WI38 (cell line): ENCODE results near the gene MAP2K4.

Experiments used
- H3K4me3 ChIP-seq: 2 replicates; pipeline ENCODE4 v1.5.1; 2011; ENCODE audit warnings: low read depth, mild to moderate bottlenecking, control low read depth, low read length
- TF ChIP-seq, protein P1 (sequence below): IDR thresholded peaks from 2 replicates; pipeline ENCODE4 v1.5.1; 2012; ENCODE audit warnings: low read depth, mild to moderate bottlenecking, control low read depth, low read length

The MAP2K4 gene

GRCh38 chr17:12099412-12099811 is 78.7 kb downstream of the MAP2K4 start:
- TF ChIP-seq, protein P1, sequence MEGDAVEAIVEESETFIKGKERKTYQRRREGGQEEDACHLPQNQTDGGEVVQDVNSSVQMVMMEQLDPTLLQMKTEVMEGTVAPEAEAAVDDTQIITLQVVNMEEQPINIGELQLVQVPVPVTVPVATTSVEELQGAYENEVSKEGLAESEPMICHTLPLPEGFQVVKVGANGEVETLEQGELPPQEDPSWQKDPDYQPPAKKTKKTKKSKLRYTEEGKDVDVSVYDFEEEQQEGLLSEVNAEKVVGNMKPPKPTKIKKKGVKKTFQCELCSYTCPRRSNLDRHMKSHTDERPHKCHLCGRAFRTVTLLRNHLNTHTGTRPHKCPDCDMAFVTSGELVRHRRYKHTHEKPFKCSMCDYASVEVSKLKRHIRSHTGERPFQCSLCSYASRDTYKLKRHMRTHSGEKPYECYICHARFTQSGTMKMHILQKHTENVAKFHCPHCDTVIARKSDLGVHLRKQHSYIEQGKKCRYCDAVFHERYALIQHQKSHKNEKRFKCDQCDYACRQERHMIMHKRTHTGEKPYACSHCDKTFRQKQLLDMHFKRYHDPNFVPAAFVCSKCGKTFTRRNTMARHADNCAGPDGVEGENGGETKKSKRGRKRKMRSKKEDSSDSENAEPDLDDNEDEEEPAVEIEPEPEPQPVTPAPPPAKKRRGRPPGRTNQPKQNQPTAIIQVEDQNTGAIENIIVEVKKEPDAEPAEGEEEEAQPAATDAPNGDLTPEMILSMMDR, result no peak

GRCh38 chr17:12104831-12105230 is 84.2 kb downstream of the MAP2K4 start:
- TF ChIP-seq, protein P1, result no peak
- H3K4me3 ChIP-seq, result no peak overlapping the region

More at GRCh38 chr17:12099412-12099811, 78.7 kb downstream of the MAP2K4 start:
- H3K4me3 ChIP-seq, result no peak overlapping the region

- TF ChIP-seq, protein P1, result no peak
- H3K4me3 ChIP-seq, result no peak overlapping the region
These were observed 87.2 kb downstream of the MAP2K4 start for GRCh38 chr17:12107905-12108304.

- H3K4me3 ChIP-seq, result no peak overlapping the region
- TF ChIP-seq, protein P1, result no peak
These were observed 90.2 kb downstream of the MAP2K4 start for GRCh38 chr17:12110906-12111305.

DNA sequence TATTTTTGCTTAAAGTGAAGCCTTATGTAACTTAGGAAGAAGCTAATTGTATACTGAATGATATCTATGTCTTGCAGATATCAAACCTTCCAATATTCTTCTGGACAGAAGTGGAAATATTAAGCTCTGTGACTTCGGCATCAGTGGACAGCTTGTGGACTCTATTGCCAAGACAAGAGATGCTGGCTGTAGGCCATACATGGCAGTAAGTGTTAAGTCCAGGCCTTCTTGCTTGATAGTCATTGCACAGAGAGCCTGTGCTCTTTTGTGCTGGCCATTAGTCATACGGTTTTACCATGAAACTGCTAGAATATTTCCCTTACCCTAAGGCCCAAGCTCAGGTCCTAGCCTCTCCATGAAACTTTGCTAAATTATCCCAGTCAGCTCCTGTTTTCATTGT is 92.5 kb downstream of the MAP2K4 start:
- no peak overlapping the region for H3K4me3 ChIP-seq
- TF ChIP-seq, protein P1, result no peak

DNA sequence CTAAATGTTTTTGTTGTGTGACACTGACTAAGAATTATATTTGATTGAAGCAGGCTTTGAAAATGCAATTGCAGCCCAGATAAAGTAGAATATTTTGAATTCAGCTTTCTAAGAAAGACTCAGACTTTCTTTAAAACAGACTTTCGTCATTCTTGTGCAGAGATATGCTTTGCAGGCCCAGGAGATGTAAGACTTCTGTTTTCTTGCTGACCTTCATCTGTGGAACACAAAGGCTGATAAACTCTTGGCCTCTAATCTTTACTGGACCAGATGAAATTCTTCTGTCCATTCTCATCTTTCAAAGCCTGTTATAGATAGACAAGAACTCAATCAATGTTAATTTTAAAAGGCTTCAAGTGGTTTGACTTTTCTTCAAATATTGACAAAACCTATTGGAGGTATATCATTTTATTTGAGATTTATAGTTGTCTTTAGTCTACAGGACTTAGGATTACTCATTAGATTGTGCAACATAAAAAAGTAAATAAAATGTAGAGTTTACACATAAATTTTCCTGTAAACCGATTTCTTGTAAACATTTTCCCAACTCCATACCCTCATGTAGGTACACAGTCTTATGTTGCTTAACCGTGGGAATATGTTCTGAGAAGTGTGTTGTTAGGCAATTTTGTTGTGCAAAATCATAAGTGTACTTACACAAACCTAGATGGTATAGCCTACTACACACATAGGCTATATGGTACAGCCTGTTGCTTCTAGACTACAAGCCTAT is 94.2 kb downstream of the MAP2K4 start:
- TF ChIP-seq, protein P1, result no peak
- no peak overlapping the region for H3K4me3 ChIP-seq

DNA sequence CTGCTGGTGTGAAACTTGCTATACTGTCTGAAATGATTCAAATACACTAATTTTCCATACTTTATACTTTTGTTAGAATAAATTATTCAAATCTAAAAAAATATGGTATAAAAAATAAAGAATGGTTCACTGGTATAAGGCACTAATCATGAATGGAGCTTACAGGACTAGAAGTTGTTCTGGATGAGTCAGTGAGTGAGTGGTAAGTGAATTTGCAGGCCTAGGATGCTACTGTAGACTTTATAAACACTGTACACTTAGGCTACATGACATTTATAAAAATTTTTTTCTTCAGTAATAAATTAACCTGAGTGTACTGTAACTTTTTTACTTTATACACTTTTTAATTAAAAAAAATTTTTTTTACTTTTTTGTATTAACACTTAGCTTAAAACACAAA is 95.5 kb downstream of the MAP2K4 start:
- no peak overlapping the region for H3K4me3 ChIP-seq
- TF ChIP-seq, protein P1, result no peak
